ENCODE data around the gene PARD3B. TPM values are rescaled to one million over a fixed set of nuclear protein-coding genes. Genes with fewer than 3 reads are reported as not detected.

PARD3B gene
- total RNA-seq, 1 experiment from 2014 or later: 7.6 TPM

- no TSS peak for BruUV-seq (replicated peaks)
- no peaks in the 10 kb centered on the region for H3K4me1 ChIP-seq (ENCODE audit: insufficient read depth, low read length, poor library complexity, severe bottlenecking)
- H3K4me3 ChIP-seq (ENCODE audit: low read depth, low read length, poor library complexity, severe bottlenecking): no peak overlapping the region
- no peaks in the 10 kb centered on the region for H3K27me3 ChIP-seq (replicated peaks; ENCODE audit: insufficient read depth, low read depth, low read length, poor library complexity)
- no peak for DNase-seq (ENCODE audit: low spot score)
- POLR2A ChIA-PET (ENCODE audit: low non-redundant PET): no interaction called here
- CTCF ChIA-PET: no interaction called here
- no peaks in the 10 kb centered on the region for H3K9me3 ChIP-seq (ENCODE audit: low read depth, low read length, poor library complexity, severe bottlenecking)
- TF ChIP-seq EZH2 (IDR thresholded peaks at IDR 0.05; ENCODE audit: borderline replicate concordance, low read depth, low read length, poor library complexity, severe bottlenecking) (no peak), CTCF (conservative IDR thresholded peaks at IDR 0.05; ENCODE audit: low read depth, low read length) (no peak)
- H3K36me3 ChIP-seq (ENCODE audit: insufficient read depth, low read length, poor library complexity, severe bottlenecking): no peaks in the 10 kb centered on the region
- H3K27ac ChIP-seq (ENCODE audit: low read depth, low read length, poor library complexity, severe bottlenecking): no peak overlapping the region
- intact Hi-C loops (cut with micrococcal nuclease; ENCODE audit: unreplicated experiment): no loop called here
Measured at GRCh38 chr2:204672772-204673171, 127.5 kb downstream of the PARD3B start.

GRCh38 chr2:204673877-204674276, 128.6 kb downstream of the PARD3B start:
- ChIA-PET CTCF (no interaction called here), POLR2A (ENCODE audit: low non-redundant PET) (interaction anchor here (0.6 kb wide), 1 partner anchor 884 kb away, joined by 5 read pairs; no protein-coding TSS in a partner anchor)
- no peaks in the 10 kb centered on the region for H3K4me1 ChIP-seq (ENCODE audit: insufficient read depth, low read length, poor library complexity, severe bottlenecking)
- no peak overlapping the region for H3K27ac ChIP-seq (ENCODE audit: low read depth, low read length, poor library complexity, severe bottlenecking)
- no peak for DNase-seq (ENCODE audit: low spot score)
- H3K4me3 ChIP-seq (ENCODE audit: low read depth, low read length, poor library complexity, severe bottlenecking): no peak overlapping the region
- TF ChIP-seq EZH2 (IDR thresholded peaks at IDR 0.05; ENCODE audit: borderline replicate concordance, low read depth, low read length, poor library complexity, severe bottlenecking): no peak
- no peak for TF ChIP-seq CTCF (conservative IDR thresholded peaks at IDR 0.05; ENCODE audit: low read depth, low read length)
- no peaks in the 10 kb centered on the region for H3K9me3 ChIP-seq (ENCODE audit: low read depth, low read length, poor library complexity, severe bottlenecking)
- no peaks in the 10 kb centered on the region for H3K36me3 ChIP-seq (ENCODE audit: insufficient read depth, low read length, poor library complexity, severe bottlenecking)
- no TSS peak for BruUV-seq (replicated peaks)
- intact Hi-C loops (cut with micrococcal nuclease; ENCODE audit: unreplicated experiment): no loop called here
- no peaks in the 10 kb centered on the region for H3K27me3 ChIP-seq (replicated peaks; ENCODE audit: insufficient read depth, low read depth, low read length, poor library complexity)

GRCh38 chr2:204678031-204678430, 132.8 kb downstream of the PARD3B start:
- no peak overlapping the region for H3K4me3 ChIP-seq (ENCODE audit: low read depth, low read length, poor library complexity, severe bottlenecking)
- TF ChIP-seq EZH2 (IDR thresholded peaks at IDR 0.05; ENCODE audit: borderline replicate concordance, low read depth, low read length, poor library complexity, severe bottlenecking): no peak
- TF ChIP-seq CTCF (conservative IDR thresholded peaks at IDR 0.05; ENCODE audit: low read depth, low read length): no peak
- no peaks in the 10 kb centered on the region for H3K4me1 ChIP-seq (ENCODE audit: insufficient read depth, low read length, poor library complexity, severe bottlenecking)
- H3K27ac ChIP-seq (ENCODE audit: low read depth, low read length, poor library complexity, severe bottlenecking): no peak overlapping the region
- no peaks in the 10 kb centered on the region for H3K27me3 ChIP-seq (replicated peaks; ENCODE audit: insufficient read depth, low read depth, low read length, poor library complexity)
- H3K36me3 ChIP-seq (ENCODE audit: insufficient read depth, low read length, poor library complexity, severe bottlenecking): no peaks in the 10 kb centered on the region
- DNase-seq (ENCODE audit: low spot score): no peak
- no peaks in the 10 kb centered on the region for H3K9me3 ChIP-seq (ENCODE audit: low read depth, low read length, poor library complexity, severe bottlenecking)
- intact Hi-C loops (cut with micrococcal nuclease; ENCODE audit: unreplicated experiment): no loop called here
- ChIA-PET CTCF (no interaction called here), POLR2A (ENCODE audit: low non-redundant PET) (no interaction called here)
- BruUV-seq (replicated peaks): no TSS peak

Data from A673 (cell line).